Measurements from ENCODE around the gene ADAMTS14.

Gene ADAMTS14

DNA sequence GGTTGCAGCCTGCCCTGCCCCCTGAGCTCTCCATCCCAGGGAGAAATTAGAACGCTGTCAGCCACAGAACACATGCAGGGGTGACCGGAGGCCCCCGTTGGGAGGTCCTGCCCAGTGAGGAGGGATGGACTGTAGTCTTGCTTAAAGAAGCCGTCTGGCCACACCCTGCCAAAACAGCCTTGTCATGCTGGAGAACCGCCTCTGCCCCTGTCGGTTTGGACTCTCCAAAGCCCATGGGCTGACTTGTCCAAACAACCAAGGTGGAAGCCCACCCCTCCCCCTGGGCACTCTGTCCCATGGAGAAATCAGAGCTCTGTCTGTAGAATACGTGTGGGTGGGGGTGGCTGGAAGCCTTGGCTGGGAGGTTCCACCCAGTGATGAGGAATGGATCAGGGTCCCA lies 125.5 kb downstream of the ADAMTS14 start:
- DNase-seq, result no peak

DNA sequence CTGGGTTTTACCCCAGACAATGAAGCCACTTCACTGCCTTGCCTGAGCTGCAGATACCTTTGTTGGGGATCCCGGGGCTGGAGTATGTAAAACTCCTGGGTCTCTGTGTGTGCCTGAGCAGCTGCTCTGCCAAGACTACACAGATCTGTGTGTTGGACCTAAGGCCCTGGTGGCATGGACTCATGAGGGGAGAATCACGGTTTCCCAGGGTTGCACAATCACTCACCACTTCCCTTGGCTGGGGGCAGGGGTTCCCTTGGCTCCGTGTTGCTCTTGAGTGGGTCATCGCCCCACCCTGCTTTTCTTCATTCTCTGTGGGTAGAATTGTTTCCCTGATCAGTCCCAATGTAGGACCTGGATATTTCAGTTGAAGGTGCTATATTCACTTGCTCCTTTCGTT lies 126.8 kb downstream of the ADAMTS14 start:
- no peak for DNase-seq

DNA sequence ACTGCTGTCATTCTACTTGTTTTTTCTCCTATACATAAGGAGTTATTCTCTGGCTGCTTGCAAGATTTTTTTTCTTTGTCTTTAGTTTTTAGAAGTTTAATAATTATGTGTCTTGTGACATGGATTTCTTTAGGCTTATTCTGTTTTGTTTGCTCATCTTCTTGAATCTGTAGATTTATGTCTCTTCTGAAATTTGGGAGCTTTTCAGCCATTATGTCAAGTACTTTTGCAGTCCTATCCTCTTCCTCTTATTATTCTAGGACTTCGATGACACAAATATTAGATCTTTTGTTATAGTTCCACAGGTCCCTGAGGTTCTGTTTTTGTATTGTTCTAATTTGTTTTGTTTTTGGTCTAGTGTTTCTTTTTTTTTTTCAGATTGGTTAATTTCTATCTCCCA lies 129.5 kb downstream of the ADAMTS14 start:
- DNase-seq, result no peak

DNA sequence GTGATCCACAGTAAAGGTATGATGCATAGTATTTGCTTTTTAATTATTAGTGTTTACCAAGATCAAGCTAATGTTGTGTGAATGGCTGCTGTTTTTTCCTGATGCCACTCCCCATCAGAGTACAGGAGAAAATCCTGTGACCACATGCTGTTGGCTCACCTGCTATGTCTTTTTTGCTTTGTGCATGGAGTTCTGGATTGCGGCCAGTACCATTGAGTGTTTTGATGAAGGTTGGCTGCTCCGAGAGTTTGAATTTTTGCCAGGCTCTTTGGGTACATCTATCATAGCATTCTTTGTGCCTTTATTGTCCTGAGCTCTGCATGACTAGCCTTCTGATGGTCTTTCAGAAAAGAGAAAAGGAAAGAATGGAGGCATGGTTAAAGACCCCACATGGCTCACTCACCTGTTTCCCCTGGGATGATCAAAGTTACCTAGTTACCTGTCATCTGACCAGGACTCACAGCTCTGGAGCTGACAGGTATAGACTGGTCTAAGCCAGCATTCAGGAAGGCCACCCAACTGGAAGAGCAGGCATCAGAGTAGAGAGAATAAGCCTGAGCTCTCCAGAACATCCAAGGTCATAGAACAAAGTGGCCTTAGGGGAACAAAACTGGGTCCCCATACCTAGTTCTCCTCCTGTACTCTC lies 131.6 kb downstream of the ADAMTS14 start:
- DNase-seq, result no peak

DNA sequence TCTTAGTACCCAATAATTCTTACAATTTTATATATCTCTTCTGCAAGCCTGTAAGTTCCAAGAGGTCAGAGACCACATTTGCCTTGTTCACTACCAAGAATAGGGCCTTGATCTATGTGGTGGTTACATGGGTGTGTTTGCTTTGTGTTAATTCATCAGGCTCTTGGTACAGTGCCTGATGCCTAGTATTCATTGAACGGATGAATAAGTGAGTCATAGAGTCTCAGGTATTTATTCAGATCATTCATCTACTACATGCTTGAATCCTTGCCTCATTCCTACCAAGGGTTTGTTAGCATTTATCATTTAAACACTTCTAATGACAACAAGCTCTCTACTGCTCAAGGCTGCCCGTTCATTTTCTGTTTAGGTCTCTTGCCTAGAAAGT lies 132.1 kb downstream of the ADAMTS14 start:
- no peak for DNase-seq

DNA sequence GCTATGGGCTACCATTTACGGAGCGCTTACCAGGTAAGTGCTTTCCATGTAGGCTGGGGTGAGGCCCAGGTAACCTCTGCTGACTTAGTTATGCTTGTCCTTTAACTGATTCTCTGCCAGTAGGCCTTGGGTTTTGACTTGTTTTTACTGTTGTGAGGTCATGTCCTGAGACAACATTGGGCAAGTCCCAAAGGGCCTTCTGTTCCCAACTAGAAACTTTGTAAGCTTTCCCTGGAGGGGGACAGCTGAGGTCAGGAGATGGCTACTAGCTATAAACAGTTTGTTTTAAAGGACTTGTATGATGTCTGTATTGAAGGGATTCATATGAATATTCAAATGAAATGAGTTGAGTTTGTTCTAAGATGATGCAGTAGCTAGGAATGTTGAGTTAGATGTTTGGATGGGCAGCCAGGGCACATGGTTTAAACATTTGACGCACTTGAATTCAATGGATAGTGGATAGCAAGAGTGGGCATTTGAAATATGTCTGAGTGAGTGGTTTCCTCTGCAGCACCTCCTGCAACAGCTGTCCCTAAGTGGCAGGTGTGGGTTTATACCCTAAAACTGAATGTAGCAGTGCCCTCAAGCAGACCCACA lies 133.4 kb downstream of the ADAMTS14 start:
- no peak for DNase-seq

DNA sequence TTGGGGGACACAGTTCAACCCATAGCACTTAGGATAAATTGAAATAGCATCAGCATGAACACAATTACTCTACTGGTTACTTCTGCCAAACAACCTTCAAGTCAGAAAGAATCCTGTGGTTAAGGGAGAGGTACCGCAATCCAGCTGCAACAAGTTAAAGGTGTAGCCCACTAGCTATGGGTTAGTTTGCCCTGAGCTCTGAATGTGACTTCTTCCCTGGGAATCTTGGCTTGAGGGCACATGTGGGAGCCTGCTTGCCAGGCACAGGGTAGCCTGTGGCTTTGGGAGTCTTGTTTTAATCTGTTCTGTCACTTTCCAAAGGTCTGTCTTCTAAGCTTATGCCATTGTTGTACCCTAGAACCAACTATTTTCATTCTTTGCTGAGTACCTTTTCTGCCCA lies 134.5 kb downstream of the ADAMTS14 start:
- no peak for DNase-seq

DNA sequence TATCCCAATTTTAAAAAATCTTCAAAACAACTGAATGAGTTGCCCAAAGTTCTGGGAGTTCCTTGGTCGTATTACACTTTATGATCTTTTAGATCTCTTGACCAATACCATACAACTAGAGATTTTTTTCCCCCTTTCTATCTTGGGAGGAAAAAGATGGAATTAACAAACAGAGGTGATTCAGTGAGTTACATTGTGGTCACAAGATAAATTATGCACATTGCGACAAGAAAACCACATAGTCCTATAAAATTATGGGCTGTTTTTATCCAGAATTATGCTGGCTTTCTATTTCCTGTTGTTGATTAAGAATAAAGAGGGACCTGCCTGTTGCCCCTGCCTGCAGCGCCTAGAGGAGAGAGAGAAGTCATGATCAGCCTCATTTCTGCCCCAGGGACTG lies 135.2 kb downstream of the ADAMTS14 start:
- DNase-seq, result no peak

DNA sequence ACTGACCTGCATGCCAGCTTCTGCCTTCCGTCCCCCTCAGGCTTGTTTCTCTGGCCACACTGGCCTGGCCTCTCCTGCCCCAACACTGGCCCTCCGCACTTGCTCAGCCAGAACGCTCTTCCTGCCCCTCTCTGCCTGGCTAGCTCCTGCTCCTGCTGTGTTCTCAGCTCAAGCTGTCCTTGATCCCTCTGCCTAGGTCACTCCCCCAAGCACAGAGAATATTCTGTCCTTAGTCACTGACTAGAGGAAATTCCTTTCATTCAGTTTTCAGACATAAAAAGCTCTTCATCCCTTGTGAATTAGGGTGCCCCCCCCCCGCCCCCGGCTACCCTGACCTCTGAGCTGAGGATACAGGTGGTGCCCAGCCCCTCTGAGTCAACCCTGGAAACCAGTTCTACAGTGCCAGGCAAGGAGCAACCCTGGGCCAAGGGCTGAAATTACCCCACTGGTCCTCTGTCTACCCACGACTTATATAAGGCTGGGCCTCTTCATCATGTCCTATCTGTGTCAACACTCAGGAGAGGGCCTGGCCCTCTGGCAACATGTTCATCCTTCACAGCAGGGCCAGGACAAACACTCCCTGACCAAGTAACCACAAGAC lies 136.8 kb downstream of the ADAMTS14 start:
- no peak for DNase-seq

DNA sequence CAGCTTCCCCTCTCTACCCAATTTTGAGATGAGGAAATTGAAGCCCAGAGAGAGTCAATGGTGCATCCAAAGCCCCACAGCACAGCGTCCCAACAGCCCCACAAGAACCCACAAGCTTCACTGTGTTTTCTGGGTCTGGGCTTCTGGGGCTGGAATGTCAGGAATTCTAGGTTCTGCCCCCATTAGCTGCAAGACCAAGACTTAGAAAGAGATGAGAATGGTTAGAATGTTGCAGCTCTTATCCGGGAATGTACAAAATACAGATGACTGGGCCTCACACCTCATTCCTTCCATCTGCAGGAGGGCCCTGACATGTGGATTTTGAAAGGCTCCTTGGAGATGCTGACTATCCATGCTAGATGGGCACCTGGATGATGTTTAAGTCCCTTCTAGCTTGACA lies 137.4 kb downstream of the ADAMTS14 start:
- no peak for DNase-seq

DNA sequence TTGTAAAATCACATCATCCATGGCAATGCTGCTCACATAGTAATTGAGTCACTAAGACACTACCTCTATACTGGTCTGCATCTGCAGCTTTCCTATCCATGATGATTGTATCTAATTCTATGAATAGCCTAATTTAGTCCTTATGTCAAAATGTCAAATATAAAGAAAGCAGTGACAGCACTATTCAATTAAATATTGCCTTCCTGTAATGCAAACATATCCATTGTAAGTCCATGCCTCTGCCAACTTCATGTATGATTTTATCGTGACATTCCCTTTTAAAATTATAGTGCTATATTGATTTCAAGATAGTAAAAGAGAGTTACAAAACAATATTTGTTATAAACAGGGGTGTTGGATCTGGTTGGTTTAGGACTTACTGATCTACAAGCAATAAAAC lies 138.7 kb downstream of the ADAMTS14 start:
- no peak for DNase-seq

DNA sequence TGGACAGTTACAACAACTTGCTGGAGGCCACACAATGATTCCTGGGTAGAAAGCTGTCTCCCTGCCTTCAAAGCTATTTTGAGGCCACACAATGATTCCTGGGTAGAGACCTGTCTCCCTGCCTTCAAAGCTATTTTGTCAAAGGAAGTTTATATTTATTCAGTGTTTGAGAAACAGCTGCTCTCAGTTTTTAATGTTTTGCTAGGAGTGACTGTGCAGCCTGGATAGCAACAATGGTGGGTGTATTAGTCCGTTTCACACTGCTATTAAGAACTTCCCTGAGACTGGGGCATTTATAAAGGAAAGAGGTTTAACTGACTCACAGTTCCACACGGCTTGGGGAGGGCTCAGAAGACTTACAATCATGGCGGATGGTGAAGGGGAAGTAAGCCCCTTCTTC lies 139.6 kb downstream of the ADAMTS14 start:
- no peak for DNase-seq

Measured in effector CD8-positive, alpha-beta T cell (primary cell).